ENCODE results near the gene CAPN2.

GRCh38 chr1:223759273-223759672 lies 46.9 kb downstream of the CAPN2 start:
- no peak for TF ChIP-seq POLR2AphosphoS5 (IDR thresholded peaks at IDR 0.05; ENCODE audit: low read depth, low read length)
- no peak for TF ChIP-seq POLR2A (IDR thresholded peaks at IDR 0.05; ENCODE audit: low read depth, low read length)

Measured in GM12892 (cell line).